GM12891 (cell line): Measurements from ENCODE around the gene UQCRC1.

Source experiments
- POLR2A ChIP-seq: IDR thresholded peaks from 2 replicates; pipeline ENCODE4 v1.6.1; 2011; ENCODE audit warnings: low read depth, low read length, control low read depth
- TAF1 ChIP-seq: IDR thresholded peaks from 2 replicates; pipeline ENCODE4 v1.6.1; 2011; ENCODE audit warnings: low read depth, low read length, control low read depth

GRCh38 chr3:48630407-48630806 lies 21.0 kb upstream of the UQCRC1 start:
- TF ChIP-seq TAF1 (no peak), POLR2A (no peak)
